HG03558 (cell line): ENCODE results near the gene ASCL3.
"Not testable (repeated sequence)": the region's sequence is repeated elsewhere in the genome, so short reads cannot be mapped to it uniquely, and the experiment has no call there.

Experiments
- ATAC-seq: cut with Tn5 transposase; IDR thresholded peaks from one replicate; pipeline ENCODE4 v1.9.1; 2021; ENCODE audit warnings: moderate number of reproducible peaks; ENCODE audit not compliant: unreplicated experiment; ENCODE audit errors: extremely low read depth

ASCL3 gene

DNA sequence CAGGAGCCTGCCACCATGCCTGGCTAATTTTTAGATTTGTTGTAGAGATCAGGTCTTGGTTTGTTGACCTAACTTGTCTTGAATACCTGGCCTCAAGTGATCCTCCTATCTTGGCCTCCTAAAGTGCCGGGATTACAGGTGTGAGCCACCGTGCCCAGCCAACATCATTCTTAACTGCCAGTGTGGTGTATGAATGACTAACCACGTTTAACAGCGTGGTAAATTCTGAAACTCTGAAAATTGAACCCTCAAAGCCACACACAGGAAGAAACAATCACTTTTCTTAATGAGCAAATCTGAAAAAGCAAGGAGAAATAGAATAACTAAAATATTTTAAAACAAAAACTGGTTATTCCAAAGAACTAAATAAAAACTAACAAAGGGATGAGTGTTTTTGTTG is 14.0 kb upstream of the ASCL3 start:
- no peak for ATAC-seq

- no peak for ATAC-seq
Observed at GRCh38 chr11:8948886-8949285, 6.1 kb upstream of the ASCL3 start.

DNA sequence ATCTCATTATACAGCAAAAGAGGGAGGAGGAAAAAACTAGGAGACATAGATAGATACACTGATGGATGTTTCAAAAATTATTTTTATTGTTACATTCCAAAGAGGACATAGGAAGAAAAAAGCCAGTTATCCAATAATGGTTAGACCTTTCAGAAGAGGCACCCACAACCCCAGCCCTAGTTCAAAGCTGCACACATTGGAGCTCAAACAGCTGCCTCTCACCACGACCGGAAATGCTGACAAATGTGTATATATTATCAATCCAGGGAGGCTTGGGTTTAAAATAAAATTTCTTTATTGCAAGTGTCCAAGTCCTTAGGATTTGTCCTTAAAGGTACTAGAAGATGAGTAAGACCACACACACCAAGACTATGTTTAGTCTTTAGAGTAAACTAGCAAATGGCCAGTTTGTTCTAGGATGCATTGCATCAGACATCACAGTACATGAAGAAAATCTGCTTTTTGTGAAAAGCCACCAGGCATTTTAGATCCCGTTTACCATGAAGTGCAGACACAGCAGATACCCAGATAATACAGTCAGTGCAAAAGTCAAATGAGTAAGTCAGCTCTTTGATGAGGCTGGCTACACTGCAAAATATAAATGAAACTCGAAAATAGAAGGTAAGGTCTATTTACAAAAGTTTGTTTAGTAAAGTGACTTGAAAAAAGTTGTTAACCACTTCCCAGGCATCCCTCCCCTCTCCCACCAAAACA is 4.6 kb upstream of the ASCL3 start:
- no peak for ATAC-seq

DNA sequence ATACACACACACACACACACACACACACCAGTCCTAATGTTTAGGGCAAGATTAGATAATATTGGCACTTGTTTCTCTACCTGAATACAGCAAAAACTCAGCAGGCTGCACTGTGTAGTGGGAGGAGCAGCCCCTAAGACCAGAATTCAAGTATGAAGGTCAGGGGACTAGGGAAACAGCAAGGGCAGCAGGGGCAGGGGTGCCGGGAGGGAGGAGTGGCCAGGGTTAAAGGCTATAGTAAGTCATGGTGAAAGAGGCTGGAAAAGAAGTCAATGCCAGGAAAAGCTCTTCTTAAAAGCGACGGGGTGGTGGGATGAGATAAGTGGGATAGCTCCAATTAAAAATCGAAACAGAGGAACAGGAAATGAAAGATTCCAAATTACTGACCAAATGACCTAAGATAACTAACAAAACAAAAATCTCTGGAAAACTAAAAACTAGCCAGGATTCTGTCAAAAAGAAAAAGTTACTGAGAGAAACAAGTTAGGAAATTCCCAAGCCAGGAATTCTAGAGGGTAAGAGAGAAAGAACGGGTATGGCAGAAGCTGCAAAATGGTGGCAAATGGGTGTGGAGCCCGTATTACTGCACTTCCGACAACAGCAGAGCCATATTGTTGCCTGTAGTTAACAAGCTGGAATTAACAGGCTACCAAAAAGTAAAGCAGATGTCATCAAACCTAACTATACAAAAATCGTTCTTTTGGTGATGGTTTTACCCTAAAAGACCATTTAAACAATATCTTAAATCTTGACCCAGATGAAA is 1.3 kb downstream of the ASCL3 start:
- ATAC-seq = no peak

GRCh38 chr11:8937659-8938058 is 5.2 kb downstream of the ASCL3 start:
- no peak for ATAC-seq

DNA sequence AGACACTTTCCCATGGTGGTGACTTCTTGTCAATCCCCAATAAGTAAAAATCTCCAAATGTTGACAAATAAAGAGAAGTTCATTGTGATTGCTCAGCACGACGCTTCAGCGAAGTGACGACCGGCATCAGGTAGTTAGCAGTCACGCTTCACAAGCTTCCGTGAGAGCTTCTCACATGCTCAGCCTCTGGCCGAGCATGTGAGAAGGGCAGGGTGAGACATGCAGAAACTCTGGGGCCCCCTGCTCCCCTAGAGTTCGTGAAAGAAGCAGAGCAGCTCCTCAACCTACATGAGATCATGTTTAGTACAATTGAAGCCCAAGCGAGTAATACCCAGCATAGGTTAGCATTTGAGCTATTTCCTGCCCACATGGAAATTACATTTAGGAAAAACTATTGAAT is 5.7 kb downstream of the ASCL3 start:
- ATAC-seq = no peak

DNA sequence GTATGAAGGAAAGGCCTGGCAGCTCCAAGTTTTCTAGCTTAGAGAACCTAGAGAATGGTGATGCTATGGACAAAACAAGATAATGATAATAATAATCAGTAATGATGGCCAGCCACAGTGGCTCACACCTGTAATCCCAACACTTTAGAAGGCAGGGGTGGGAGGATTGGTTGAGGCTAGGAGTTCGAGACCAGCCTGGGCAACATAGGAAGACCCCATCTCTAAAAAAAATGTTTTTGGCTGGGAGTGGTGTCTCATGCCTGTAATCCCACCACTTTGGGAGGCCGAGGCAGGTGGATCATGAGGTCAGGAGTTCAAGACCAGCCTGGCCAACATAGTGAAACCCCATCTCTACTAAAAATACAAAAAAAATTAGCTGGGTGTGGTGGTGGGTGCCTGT is 7.0 kb downstream of the ASCL3 start:
- ATAC-seq = not testable (repeated sequence)

GRCh38 chr11:8934742-8935488 is 7.9 kb downstream of the ASCL3 start:
- ATAC-seq = no peak

DNA sequence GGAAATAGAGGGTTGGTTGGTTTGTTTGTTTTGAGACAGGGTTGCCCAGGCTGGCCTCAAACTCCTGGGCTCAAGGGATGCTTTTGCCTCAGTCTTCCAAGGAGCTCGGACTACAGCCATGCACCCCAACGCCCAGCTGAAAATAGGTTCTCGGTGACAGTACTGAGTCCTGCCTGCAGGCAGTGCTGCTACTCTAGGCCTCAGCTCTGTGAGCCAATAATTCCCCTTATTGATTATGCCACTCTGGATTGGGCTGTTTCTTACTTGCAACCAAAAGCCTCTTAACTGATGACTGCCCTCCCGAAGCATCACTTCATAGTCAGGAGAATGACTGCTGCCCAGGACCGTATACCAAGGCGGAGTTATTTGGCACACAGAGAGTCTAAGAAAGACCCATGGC is 8.9 kb downstream of the ASCL3 start:
- no peak for ATAC-seq

GRCh38 chr11:8932564-8933180 is 10.1 kb downstream of the ASCL3 start, which contains the start of gene C11orf16:
Gene C11orf16 (minus strand): TSS chr11:8932947. CDS start chr11:8932308, 639 bp downstream.
- ATAC-seq = no peak

GRCh38 chr11:8930456-8931175 is 12.2 kb downstream of the ASCL3 start:
- ATAC-seq = no peak

DNA sequence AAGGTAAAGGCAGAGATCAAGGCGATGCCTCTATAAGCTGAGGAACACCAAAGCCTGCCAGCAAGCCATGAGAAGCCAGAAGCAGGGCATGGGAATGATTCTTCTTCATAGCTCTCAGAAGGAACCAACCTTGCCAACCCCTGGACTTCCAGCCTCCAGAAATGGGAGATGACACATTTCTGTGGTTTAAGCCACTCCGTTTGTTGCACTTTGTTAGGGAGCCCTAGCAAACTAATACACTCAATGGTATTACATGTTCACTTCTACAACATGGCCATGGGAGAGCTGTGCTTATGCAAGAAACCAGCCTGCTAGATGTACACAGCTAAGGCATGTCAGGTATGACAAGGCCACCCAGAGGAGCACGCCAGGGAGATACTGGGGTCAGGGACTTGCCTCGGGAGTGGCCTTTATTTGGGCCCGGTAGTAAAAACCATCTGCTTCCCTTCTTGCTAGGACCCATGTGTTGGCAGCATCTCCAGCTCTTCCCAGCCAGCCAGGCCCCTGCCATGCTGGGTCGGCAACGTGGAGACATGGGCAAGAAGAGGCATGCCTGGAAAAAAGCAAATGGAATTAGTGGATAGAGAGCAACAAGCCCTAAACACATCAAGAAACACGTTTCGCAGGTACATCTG is 13.7 kb downstream of the ASCL3 start:
- no peak for ATAC-seq

DNA sequence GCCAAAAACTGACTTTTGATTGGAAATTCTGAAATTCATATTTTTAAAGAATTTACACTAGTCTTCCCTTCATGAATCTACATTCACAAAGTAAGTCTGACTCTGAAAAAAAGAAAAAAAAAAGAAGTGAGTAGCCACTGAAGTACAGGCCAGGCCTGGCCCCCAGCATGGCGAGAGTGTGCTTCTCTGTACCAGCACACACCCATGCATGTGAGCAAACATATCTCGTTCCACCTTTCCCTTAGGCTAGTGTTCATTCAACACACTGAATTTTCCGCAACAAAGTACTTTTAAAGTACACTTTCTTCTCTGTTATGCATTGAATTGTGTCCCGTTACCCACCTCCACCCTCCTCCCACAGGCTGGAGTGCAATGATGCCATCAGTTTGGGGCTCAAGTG is 14.6 kb downstream of the ASCL3 start:
- no peak for ATAC-seq

GRCh38 chr11:8927233-8927632 is 15.6 kb downstream of the ASCL3 start:
- no peak for ATAC-seq

DNA sequence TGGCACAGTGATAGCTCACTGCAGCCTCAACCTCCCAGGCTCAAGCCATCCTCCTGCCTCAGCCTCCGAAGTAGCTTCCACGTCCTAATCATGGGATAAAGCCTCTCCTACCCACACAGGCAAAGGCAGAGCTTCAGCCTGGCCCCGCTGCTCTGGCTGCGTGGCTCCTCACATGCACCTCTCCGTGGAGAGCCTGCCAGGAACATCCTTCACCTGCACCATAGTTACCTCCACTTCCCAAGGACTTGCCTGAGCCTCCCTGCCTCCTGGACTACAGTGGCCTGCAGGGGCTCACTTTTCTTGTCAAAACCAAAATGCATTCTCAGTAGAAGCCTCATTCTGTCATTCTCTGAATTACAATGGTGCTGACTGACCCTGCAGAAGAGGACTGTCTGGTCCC is 16.6 kb downstream of the ASCL3 start:
- no peak for ATAC-seq

DNA sequence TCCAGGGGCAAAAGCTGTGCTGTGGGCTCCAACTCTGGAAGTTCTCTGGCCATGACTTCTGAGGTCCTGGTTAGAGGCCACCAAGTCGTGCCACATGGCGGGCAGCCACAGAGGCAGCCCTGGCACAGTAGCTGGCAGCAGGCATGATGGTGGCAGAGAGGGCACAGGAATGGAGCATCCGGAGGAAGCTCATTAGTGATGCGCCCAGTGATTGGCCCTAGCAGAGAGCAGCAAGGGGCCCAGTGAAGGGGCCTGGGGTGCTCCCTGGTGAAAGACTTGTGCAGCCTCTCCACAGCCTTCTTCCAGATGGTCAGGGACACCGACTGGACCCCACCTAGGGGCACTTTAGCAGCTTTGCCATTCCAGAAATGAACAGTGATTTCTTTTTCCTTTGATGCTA is 17.1 kb downstream of the ASCL3 start:
- ATAC-seq = no peak

DNA sequence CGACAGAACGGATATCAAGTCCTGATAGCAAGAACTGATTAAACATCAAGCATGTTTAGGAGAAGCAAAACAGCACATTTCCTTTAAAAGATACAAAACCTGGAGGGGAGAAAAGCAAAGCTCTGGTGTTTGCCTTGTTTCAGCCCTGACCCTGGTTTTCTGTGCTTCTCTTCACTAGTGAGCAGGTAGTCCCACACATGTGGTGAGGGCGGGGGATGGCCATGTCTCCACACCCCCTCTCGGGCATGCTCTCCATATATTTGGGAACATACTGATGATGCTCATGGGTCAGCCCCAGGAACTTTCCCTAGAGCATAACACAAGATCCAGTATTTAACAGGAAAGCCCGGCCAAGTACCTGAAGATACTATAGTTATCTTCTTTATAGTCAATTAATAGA is 20.1 kb downstream of the ASCL3 start:
- ATAC-seq = no peak

GRCh38 chr11:8917157-8917825 is 25.5 kb downstream of the ASCL3 start:
- no peak for ATAC-seq

GRCh38 chr11:8914661-8915018 is 28.2 kb downstream of the ASCL3 start:
- no peak for ATAC-seq
